Transverse colon (tissue), 4 donors: ENCODE data around the gene TTC3.

Experiments
- CTCF ChIP-seq, 5 experiments: fragments of 200-600 bp in 3 of 5; fragments of 450-650 bp in 2 of 5; sonication (generic) in 3 of 5; IDR thresholded peaks; 1 replicate in 2 of 5; 2 replicates in 3 of 5; pipeline ENCODE4 v1.5.1; 2016 to 2017; ENCODE audit warnings: antibody characterized with exemption in 5 of 5, inconsistent platforms in 3 of 5, mild to moderate bottlenecking in 2 of 5, moderate library complexity in 1 of 5
- EP300 ChIP-seq: sonication (generic); formaldehyde crosslinking; IDR thresholded peaks from one replicate; pipeline ENCODE4 v1.6.1; 2017; ENCODE audit warnings: antibody characterized with exemption, low read depth
- POLR2A ChIP-seq: fragments of 450-650 bp; IDR thresholded peaks from one replicate; pipeline ENCODE4 v1.6.1; 2016; ENCODE audit warnings: antibody characterized with exemption, mild to moderate bottlenecking, moderate library complexity
- POLR2AphosphoS5 ChIP-seq, 3 donors: sonication (generic); formaldehyde crosslinking; IDR thresholded peaks; one replicate each; pipeline ENCODE4 v1.6.1; 2016; ENCODE audit warnings: antibody characterized with exemption in 3 of 3

- TF ChIP-seq CTCF (IDR thresholded peaks at IDR 0.05), result no peak
- TF ChIP-seq EP300, result no peak
- TF ChIP-seq POLR2A, result no peak
- no peak for TF ChIP-seq POLR2AphosphoS5 (IDR thresholded peaks at IDR 0.05)
These were observed 15.2 kb downstream of the TTC3 start for GRCh38 chr21:37088186-37088735.
